ENCODE data around the gene TBC1D16.

DNA sequence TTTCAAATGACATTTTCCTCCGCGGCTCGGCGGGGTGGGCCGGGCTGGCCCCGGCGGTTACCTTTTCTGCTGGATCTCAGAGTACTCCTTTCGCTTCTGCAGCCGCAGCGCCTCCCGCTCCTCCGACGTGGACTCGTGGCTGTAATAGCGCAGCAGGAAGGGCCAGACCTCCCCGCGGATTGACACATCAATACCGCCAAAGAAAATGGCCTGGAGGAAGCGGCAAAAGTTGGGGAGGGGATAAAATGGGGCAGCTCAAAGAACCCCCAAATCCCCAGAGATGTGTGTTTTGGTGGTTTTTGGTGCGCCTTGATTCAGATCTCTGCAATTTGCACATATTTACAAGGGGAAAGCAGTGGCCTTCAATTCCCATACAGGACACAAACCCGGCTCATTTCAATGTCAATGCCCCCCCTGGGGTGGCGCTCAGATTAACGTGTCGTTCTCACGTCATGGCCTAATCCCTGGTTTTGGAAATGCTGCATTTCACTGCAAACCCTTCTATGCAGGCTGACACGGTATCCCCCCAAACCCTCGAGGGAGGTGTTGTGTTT lies 85.9 kb downstream of the TBC1D16 start:
- TF ChIP-seq YY1 (IDR thresholded peaks at IDR 0.05; ENCODE audit: low read depth, low read length) (no peak), POLR2AphosphoS5 (IDR thresholded peaks at IDR 0.05; ENCODE audit: low read length) (no peak), SMC3 (IDR thresholded peaks at IDR 0.05; ENCODE audit: borderline replicate concordance, low read length) (no peak), NR2C2 (IDR thresholded peaks at IDR 0.05; ENCODE audit: borderline replicate concordance, control insufficient read depth, insufficient read length, low read depth) (no peak), RFX5 (IDR thresholded peaks at IDR 0.05; ENCODE audit: low read depth, low read length) (no peak), POLR2A (IDR thresholded peaks at IDR 0.05; ENCODE audit: low read depth, low read length) (no peak), EP300 (IDR thresholded peaks at IDR 0.05; ENCODE audit: borderline replicate concordance in 1 of 2, control insufficient read depth in 1 of 2, low read depth in 2 of 2, low read length in 2 of 2) (no peak), TBL1XR1 (IDR thresholded peaks at IDR 0.05; ENCODE audit: low read depth, low read length) (no peak), RBBP5 (conservative IDR thresholded peaks at IDR 0.05) (no peak), HDGF (IDR thresholded peaks at IDR 0.05) (no peak)
- TF ChIP-seq, protein P1, sequence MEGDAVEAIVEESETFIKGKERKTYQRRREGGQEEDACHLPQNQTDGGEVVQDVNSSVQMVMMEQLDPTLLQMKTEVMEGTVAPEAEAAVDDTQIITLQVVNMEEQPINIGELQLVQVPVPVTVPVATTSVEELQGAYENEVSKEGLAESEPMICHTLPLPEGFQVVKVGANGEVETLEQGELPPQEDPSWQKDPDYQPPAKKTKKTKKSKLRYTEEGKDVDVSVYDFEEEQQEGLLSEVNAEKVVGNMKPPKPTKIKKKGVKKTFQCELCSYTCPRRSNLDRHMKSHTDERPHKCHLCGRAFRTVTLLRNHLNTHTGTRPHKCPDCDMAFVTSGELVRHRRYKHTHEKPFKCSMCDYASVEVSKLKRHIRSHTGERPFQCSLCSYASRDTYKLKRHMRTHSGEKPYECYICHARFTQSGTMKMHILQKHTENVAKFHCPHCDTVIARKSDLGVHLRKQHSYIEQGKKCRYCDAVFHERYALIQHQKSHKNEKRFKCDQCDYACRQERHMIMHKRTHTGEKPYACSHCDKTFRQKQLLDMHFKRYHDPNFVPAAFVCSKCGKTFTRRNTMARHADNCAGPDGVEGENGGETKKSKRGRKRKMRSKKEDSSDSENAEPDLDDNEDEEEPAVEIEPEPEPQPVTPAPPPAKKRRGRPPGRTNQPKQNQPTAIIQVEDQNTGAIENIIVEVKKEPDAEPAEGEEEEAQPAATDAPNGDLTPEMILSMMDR (IDR thresholded peaks at IDR 0.05 in 2 of 3, conservative IDR thresholded peaks at IDR 0.05 in 1 of 3; ENCODE audit: control insufficient read depth in 2 of 3, extremely low read depth in 1 of 3, insufficient read depth in 1 of 3, low read depth in 3 of 3, low read length in 3 of 3), result no peak
- TF ChIP-seq, protein P2, sequence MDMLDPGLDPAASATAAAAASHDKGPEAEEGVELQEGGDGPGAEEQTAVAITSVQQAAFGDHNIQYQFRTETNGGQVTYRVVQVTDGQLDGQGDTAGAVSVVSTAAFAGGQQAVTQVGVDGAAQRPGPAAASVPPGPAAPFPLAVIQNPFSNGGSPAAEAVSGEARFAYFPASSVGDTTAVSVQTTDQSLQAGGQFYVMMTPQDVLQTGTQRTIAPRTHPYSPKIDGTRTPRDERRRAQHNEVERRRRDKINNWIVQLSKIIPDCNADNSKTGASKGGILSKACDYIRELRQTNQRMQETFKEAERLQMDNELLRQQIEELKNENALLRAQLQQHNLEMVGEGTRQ (IDR thresholded peaks at IDR 0.05; ENCODE audit: borderline replicate concordance, low read depth, low read length), result no peak
- TF ChIP-seq, protein P3, sequence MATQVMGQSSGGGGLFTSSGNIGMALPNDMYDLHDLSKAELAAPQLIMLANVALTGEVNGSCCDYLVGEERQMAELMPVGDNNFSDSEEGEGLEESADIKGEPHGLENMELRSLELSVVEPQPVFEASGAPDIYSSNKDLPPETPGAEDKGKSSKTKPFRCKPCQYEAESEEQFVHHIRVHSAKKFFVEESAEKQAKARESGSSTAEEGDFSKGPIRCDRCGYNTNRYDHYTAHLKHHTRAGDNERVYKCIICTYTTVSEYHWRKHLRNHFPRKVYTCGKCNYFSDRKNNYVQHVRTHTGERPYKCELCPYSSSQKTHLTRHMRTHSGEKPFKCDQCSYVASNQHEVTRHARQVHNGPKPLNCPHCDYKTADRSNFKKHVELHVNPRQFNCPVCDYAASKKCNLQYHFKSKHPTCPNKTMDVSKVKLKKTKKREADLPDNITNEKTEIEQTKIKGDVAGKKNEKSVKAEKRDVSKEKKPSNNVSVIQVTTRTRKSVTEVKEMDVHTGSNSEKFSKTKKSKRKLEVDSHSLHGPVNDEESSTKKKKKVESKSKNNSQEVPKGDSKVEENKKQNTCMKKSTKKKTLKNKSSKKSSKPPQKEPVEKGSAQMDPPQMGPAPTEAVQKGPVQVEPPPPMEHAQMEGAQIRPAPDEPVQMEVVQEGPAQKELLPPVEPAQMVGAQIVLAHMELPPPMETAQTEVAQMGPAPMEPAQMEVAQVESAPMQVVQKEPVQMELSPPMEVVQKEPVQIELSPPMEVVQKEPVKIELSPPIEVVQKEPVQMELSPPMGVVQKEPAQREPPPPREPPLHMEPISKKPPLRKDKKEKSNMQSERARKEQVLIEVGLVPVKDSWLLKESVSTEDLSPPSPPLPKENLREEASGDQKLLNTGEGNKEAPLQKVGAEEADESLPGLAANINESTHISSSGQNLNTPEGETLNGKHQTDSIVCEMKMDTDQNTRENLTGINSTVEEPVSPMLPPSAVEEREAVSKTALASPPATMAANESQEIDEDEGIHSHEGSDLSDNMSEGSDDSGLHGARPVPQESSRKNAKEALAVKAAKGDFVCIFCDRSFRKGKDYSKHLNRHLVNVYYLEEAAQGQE (IDR thresholded peaks at IDR 0.05; ENCODE audit: low read depth, low read length), result no peak
- TF ChIP-seq, protein P4, sequence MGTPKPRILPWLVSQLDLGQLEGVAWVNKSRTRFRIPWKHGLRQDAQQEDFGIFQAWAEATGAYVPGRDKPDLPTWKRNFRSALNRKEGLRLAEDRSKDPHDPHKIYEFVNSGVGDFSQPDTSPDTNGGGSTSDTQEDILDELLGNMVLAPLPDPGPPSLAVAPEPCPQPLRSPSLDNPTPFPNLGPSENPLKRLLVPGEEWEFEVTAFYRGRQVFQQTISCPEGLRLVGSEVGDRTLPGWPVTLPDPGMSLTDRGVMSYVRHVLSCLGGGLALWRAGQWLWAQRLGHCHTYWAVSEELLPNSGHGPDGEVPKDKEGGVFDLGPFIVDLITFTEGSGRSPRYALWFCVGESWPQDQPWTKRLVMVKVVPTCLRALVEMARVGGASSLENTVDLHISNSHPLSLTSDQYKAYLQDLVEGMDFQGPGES (IDR thresholded peaks at IDR 0.05), result no peak

Measured in GM12878 (cell line).